Measurements from ENCODE around the gene ZNF888. TPM values are rescaled to one million over a fixed set of nuclear protein-coding genes. Genes with fewer than 3 reads are reported as not detected.
"Not testable (repeated sequence)": the region's sequence is repeated elsewhere in the genome, so short reads cannot be mapped to it uniquely, and the experiment has no call there.

ZNF888 gene
- total RNA-seq, 1 donor from 2014 or later: 9.1 TPM

GRCh38 chr19:52946322-52947310 lies 23.4 kb upstream of the ZNF888 start:
- ATAC-seq: peak; percentile 87
- intact Hi-C loops (cut with DNase I): no loop called here
- H3K4me3 ChIP-seq: peak overlapping the region; percentile 11

DNA sequence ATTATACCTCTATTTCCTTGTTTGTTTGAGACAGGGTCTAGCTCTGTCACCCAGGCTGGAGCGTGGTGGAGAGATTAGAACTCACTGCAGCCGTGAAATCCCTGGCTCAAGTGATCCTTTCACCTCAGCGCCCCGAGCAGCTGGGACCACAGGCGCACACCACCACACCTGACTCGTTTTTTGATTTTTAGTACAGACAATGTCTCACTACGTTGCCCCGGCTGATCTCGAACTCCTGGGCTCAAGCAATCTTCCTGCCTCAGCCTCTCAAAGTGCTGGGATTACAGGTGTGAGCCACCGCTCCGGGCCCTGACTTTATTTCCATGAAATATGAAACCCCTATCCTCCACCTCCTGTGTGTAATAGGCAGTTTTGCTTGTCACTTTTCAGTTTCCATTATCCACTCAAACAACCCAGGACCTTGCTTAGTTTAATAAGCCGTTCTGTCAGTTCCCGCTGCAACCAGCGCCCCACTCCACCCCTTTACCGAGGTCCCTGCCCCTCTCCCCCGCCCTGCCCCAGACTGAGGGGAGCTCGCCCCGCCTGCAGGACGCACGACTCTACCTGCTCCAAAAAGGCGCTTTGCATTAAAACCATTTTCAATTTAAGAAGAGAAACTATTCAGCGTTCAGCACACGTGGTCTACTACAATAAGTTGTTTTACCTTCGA lies 22.6 kb upstream of the ZNF888 start:
- Histone ChIP-seq H3K9me3 (peaks cover 30% of the 10 kb centered on the region), H3K4me1 (peaks cover 6% of the 10 kb centered on the region), H3K27ac (peak overlapping the region; percentile 55), H3K27me3 (no peaks in the 10 kb centered on the region), H3K36me3 (peaks cover 3% of the 10 kb centered on the region), H3K4me3 (no peak overlapping the region)
- DNase-seq (no peak), ATAC-seq (no peak)
- TF ChIP-seq, protein P1, sequence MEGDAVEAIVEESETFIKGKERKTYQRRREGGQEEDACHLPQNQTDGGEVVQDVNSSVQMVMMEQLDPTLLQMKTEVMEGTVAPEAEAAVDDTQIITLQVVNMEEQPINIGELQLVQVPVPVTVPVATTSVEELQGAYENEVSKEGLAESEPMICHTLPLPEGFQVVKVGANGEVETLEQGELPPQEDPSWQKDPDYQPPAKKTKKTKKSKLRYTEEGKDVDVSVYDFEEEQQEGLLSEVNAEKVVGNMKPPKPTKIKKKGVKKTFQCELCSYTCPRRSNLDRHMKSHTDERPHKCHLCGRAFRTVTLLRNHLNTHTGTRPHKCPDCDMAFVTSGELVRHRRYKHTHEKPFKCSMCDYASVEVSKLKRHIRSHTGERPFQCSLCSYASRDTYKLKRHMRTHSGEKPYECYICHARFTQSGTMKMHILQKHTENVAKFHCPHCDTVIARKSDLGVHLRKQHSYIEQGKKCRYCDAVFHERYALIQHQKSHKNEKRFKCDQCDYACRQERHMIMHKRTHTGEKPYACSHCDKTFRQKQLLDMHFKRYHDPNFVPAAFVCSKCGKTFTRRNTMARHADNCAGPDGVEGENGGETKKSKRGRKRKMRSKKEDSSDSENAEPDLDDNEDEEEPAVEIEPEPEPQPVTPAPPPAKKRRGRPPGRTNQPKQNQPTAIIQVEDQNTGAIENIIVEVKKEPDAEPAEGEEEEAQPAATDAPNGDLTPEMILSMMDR (IDR thresholded peaks at IDR 0.05): no peak
- intact Hi-C loops (cut with DNase I): no loop called here

More at GRCh38 chr19:52946322-52947310, 23.4 kb upstream of the ZNF888 start:
- H3K4me1 ChIP-seq: peaks cover 6% of the 10 kb centered on the region
- peaks cover 35% of the 10 kb centered on the region for H3K9me3 ChIP-seq
- H3K27me3 ChIP-seq: no peaks in the 10 kb centered on the region
- TF ChIP-seq, protein P1 (IDR thresholded peaks at IDR 0.05): no peak
- peak; percentile 93 for DNase-seq
- peak overlapping the region; percentile 7 for H3K27ac ChIP-seq
- H3K36me3 ChIP-seq: peaks cover 11% of the 10 kb centered on the region

DNA sequence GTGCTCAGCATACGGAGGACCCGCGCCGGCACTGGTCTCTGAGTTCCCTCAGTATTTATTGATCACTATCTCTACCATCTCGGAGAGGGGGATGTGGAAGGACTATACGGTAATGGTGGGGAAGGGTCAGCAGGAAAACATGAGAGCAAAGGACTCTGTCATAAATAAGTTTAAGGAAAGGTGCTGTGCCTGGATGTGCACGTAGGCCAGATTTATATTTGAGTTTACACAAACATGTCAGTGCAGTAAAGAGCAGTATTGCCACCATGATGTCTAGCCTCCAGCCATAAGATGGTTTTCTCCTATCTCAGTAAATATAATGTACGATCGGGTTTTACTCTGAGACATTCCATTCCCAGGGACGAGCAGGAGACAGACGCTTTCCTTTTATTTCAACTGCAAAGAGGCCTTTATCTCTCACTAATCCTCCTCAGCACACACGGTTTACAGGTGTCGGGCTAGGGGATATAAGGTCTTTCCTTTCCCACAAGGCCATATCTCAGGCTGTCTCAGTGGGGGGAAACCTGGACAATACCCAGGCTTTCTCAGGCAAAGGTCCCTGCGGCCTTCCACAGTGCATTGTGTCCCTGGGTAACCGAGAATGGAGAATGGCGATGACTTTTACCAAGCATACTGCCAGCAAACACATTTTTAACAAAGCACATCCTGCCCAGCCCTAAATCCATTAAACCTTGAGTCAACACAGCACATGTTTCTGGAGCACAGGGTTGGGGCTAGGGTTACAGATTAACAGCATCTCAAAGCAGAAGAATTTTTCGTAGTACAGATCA lies 21.7 kb upstream of the ZNF888 start:
- H3K27me3 ChIP-seq; intact Hi-C loops (cut with DNase I); ATAC-seq; DNase-seq; H3K36me3 ChIP-seq; H3K4me1 ChIP-seq; H3K4me3 ChIP-seq: not testable (repeated sequence)
- H3K27ac ChIP-seq: peak overlapping the region; percentile 42
- H3K9me3 ChIP-seq: peaks cover 24% of the 10 kb centered on the region

DNA sequence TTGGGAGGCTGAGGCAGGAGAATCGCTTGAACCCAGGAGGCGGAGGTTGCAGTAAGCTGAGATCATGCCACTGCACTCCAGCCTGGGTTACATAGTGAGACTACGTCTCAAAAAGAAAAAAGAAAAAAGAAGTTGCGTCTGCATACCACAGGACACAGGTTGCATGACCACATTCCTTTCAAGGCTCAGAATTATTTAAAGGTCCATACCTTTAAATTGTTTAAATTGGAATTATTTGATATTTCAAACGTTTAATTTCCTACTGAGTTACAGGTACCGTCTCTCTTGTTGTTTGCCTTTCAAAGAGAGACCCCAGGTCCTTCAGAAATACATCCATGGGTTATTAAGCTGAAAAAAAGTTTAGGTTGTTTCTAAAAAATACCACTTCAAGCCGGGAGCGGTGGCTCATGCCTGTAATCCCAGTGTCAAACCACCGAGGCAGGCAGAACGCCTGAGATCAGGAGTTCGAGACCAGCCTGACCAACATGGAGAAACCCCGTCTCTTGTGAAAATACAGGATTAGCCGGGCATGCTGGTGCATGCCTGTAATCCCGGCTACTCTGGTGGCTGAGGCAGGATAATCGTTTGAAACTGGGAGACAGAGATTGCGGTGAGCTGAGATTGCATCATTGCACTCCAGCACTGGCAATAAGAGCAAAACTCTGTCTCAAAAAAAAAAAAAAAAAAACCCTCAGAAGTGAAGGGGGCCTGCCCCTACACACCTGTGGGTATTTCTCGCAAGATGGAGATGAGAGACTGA lies 20.8 kb upstream of the ZNF888 start:
- intact Hi-C loops (cut with DNase I): no loop called here
- no peaks in the 10 kb centered on the region for H3K36me3 ChIP-seq
- TF ChIP-seq, protein P1 (IDR thresholded peaks at IDR 0.05): no peak
- peak overlapping the region; percentile 85 for H3K27ac ChIP-seq
- peaks cover 6% of the 10 kb centered on the region for H3K4me1 ChIP-seq
- H3K27me3 ChIP-seq: no peaks in the 10 kb centered on the region
- ATAC-seq (no peak), DNase-seq (no peak)
- no peak overlapping the region for H3K4me3 ChIP-seq
- H3K9me3 ChIP-seq: peaks cover 15% of the 10 kb centered on the region

DNA sequence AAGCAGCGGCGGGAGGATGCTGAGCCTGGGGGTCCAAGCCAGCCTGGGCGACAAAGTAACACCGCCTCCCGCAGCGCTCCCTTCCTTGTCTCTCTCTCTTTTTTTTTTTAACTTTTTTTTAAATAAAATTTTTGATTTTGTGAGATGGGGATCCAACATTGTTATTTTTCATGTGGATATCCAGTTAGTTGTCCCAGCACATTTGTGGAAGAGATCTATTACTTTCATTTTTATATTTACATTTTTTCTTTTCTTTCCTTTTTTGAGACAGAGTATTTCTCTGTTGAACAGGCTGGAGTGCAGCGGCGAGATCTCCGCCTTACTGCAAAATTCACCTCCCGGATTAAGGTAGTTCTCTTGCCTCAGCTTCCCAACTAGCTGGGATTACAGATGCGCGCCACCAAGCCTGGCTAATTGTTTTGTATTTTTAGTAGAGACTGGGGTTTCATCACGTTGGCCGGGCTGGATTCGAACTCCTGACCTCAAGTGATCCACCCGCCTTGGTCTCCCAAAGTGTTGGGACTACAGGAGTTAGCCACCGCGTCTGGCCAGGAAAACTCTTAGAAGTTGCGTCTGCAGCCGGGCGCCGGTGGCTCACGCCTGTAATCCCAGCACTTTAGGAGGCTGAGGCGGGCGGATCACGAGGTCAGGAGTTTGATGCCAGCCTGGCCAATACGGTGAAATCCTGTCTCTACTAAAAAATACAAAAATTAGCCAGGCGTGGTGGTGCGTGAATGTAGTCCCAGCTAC lies 20.1 kb upstream of the ZNF888 start:
- Histone ChIP-seq H3K4me3 (peak overlapping the region; percentile 83), H3K9me3 (peaks cover 8% of the 10 kb centered on the region), H3K27ac (peak overlapping the region; percentile 85), H3K4me1 (peaks cover 6% of the 10 kb centered on the region), H3K36me3 (no peaks in the 10 kb centered on the region), H3K27me3 (no peaks in the 10 kb centered on the region)
- intact Hi-C loops (cut with DNase I): no loop called here
- DNase-seq: no peak
- no peak for ATAC-seq
- TF ChIP-seq, protein P1 (IDR thresholded peaks at IDR 0.05): no peak
